Suppressor macrophage treated with lipopolysaccharide for 1 hour (primary cell): Measurements from ENCODE around the gene DHRS3.
"Not testable (repeated sequence)": the region's sequence is repeated elsewhere in the genome, so short reads cannot be mapped to it uniquely, and the experiment has no call there.

Source experiments
- DNase-seq, 3 donors: peaks; one replicate each; pipeline ENCODE4 v3.0.0-alpha.2; 2020 to 2022

The DHRS3 gene

GRCh38 chr1:12617901-12618660 lies at the start of gene DHRS3:
Gene DHRS3 (minus strand): TSS chr1:12618210. CDS start chr1:12617348, 862 bp downstream.
- peak; percentile 60 to 80 (median 63) for DNase-seq

GRCh38 chr1:12666141-12666735 lies 48.2 kb upstream of the DHRS3 start:
- no peak for DNase-seq

GRCh38 chr1:12665511-12665910 lies 47.5 kb upstream of the DHRS3 start:
- no peak for DNase-seq

- DNase-seq, result no peak
Observed at GRCh38 chr1:12662556-12662955, 44.5 kb upstream of the DHRS3 start.

- DNase-seq, result no peak
Observed at GRCh38 chr1:12661606-12662219, 43.7 kb upstream of the DHRS3 start.

- DNase-seq, result peak; percentile 84 to 90 (median 87)
Observed at GRCh38 chr1:12658531-12659453, 40.8 kb upstream of the DHRS3 start.

- DNase-seq, result not testable (repeated sequence)
Observed at GRCh38 chr1:12657885-12658512, 40.0 kb upstream of the DHRS3 start.

GRCh38 chr1:12657060-12657884 lies 39.3 kb upstream of the DHRS3 start:
- peak; percentile 9 to 25 (median 18) for DNase-seq

GRCh38 chr1:12656575-12656974 lies 38.6 kb upstream of the DHRS3 start:
- no peak for DNase-seq

- no peak for DNase-seq
Observed at GRCh38 chr1:12654657-12655056, 36.6 kb upstream of the DHRS3 start.

- no peak for DNase-seq
Observed at GRCh38 chr1:12654004-12654567, 36.1 kb upstream of the DHRS3 start.

GRCh38 chr1:12649971-12650421 lies 32.0 kb upstream of the DHRS3 start:
- DNase-seq, result no peak

- DNase-seq, result no peak
Observed at GRCh38 chr1:12648741-12649140, 30.7 kb upstream of the DHRS3 start.

GRCh38 chr1:12645401-12645800 lies 27.4 kb upstream of the DHRS3 start:
- DNase-seq, result not testable (repeated sequence)

- DNase-seq, result no peak
Observed at GRCh38 chr1:12644829-12645228, 26.8 kb upstream of the DHRS3 start.

- no peak for DNase-seq
Observed at GRCh38 chr1:12644237-12644636, 26.2 kb upstream of the DHRS3 start.

GRCh38 chr1:12643785-12644184 lies 25.8 kb upstream of the DHRS3 start, which contains the start of gene AADACL4:
Gene AADACL4 (plus strand): TSS chr1:12644085. CDS start chr1:12644547, 462 bp downstream.
- DNase-seq, result no peak

GRCh38 chr1:12643079-12643478 lies 25.1 kb upstream of the DHRS3 start:
- DNase-seq, result no peak

GRCh38 chr1:12640958-12641272 lies 22.9 kb upstream of the DHRS3 start:
- no peak for DNase-seq

GRCh38 chr1:12640237-12640957 lies 22.4 kb upstream of the DHRS3 start:
- no peak for DNase-seq
